RWPE1 (cell line): Measurements from ENCODE around the gene SYS1.
A peak's percentile ranks its signal among the peaks of the same experiment; 100 is the strongest.

ENCODE experiments used
- CTCF ChIA-PET: fragments of 350-600 bp; sonication (Branson Sonifier 250); formaldehyde crosslinking; extraction: SDS; loops from one replicate; lab custom pipeline; 2021; lab: Yijun Ruan, JAX
- POLR2A ChIA-PET: fragments of 400-600 bp; formaldehyde crosslinking; extraction: SDS; loops from one replicate; lab custom pipeline; 2020; ENCODE audit warnings: antibody characterized with exemption; ENCODE audit not compliant: low non-redundant PET; lab: Yijun Ruan, JAX
- DNase-seq: peaks from one replicate; pipeline ENCODE4 v3.0.0; 2012; ENCODE audit warnings: low spot score
- H3K27ac ChIP-seq: fragments of 450-650 bp; 2 replicates; pipeline ENCODE4 v1.5.1; 2017
- TF ChIP-seq, protein P1 (sequence below): fragments of 450-650 bp; conservative IDR thresholded peaks from 2 replicates; pipeline ENCODE4 v1.5.1; 2017; ENCODE audit warnings: low read depth, mild to moderate bottlenecking

Gene SYS1

DNA sequence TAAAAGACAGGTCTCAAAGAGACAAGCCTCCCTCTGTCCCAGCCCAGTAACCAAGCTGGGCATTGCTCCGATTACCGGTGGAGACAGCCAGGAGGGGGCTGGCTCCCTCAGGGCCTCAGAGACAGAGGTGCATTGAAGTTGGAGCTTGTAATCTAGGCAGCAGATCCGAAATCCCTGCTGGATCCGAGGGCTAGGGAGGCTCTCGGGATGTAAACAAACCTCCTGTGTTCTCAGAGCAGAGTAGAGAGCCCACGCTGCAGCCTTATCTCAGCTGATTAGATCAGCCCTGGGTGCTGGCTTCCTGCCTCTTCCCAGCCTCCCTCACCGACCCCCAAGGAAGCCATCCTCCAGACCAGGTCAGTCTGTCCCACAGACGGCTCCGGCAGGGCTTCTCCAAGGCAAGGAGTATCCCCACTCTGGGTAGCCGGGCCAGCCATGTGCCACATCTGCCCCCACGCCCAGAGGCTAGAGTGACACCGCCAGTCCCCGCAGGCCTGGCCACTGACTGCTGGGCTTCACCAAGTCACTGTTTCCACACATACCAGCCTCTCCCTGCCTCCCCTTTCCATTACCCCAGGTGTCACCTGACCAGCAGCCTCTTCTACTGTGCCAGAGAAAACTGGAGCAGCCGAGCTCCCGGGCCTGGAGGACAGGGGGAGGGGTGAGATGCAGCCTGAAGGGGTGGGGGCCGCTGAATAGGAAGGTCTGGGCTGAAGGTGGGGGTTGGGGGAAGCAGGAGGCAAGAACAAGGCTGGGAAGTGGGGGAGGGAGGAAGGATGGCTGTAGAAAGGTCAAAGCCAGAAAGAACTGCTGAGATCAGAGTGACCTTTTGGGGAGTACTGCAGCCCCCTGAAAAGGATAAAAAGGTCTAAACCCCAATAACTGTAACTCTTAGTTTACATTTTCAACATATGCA lies 20.8 kb upstream of the SYS1 start:
- ChIA-PET CTCF (interaction anchor here (0.6 to 1.9 kb wide), 8 partner anchors 15 to 429 kb away, joined by 3 to 7 read pairs (median 3); no protein-coding TSS in a partner anchor), POLR2A (interaction anchor here (0.5 to 2.0 kb wide), 6 partner anchors 19 to 658 kb away, joined by 3 to 10 read pairs (median 4); partner anchors contain the start of gene SYS1)
- peak overlapping the region; percentile 97 for H3K27ac ChIP-seq
- TF ChIP-seq, protein P1, sequence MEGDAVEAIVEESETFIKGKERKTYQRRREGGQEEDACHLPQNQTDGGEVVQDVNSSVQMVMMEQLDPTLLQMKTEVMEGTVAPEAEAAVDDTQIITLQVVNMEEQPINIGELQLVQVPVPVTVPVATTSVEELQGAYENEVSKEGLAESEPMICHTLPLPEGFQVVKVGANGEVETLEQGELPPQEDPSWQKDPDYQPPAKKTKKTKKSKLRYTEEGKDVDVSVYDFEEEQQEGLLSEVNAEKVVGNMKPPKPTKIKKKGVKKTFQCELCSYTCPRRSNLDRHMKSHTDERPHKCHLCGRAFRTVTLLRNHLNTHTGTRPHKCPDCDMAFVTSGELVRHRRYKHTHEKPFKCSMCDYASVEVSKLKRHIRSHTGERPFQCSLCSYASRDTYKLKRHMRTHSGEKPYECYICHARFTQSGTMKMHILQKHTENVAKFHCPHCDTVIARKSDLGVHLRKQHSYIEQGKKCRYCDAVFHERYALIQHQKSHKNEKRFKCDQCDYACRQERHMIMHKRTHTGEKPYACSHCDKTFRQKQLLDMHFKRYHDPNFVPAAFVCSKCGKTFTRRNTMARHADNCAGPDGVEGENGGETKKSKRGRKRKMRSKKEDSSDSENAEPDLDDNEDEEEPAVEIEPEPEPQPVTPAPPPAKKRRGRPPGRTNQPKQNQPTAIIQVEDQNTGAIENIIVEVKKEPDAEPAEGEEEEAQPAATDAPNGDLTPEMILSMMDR = no peak
- DNase-seq = peak; percentile 55

DNA sequence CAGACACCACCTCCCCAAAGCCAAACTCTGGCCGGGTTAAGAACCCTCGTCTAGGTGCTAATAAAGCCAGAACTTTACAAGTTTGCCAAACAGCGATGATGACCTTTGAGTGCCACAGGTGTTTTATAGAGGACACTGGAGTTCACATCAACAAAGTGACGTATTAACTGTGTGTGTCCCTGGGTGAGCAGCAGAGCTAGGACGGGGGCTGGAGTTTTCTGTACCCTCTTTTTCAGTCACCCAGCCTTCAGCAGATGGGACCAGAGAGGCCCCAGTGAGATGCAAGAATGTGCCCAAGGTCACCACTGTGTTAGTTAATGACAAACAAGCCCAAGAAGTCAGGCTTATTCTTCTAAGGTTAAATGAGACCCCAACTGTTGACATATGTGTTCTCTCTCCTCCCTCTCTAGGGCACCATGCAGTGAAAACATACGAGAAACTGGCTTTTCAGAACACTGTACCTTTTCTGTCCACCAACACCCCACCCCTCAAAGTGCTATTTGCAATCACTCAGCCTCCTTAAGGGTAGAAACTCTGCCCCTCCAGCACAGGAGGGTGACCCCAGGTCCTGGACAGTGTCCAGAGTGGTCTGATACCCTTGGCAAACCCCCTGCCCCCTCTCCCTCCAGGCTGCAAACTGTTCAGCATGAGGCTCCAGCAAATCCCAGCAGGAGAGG lies 20.0 kb upstream of the SYS1 start:
- no peak for DNase-seq
- POLR2A ChIA-PET = interaction anchor here (2.0 kb wide), 1 partner anchor 20 kb away, joined by 6 read pairs; the partner anchor contains the start of gene SYS1
- H3K27ac ChIP-seq = peak overlapping the region; percentile 97
- CTCF ChIA-PET = interaction anchor here (1.5 to 1.9 kb wide), 3 partner anchors 15 to 94 kb away, joined by 3 to 7 read pairs (median 7); no protein-coding TSS in a partner anchor
- TF ChIP-seq, protein P1 = no peak

DNA sequence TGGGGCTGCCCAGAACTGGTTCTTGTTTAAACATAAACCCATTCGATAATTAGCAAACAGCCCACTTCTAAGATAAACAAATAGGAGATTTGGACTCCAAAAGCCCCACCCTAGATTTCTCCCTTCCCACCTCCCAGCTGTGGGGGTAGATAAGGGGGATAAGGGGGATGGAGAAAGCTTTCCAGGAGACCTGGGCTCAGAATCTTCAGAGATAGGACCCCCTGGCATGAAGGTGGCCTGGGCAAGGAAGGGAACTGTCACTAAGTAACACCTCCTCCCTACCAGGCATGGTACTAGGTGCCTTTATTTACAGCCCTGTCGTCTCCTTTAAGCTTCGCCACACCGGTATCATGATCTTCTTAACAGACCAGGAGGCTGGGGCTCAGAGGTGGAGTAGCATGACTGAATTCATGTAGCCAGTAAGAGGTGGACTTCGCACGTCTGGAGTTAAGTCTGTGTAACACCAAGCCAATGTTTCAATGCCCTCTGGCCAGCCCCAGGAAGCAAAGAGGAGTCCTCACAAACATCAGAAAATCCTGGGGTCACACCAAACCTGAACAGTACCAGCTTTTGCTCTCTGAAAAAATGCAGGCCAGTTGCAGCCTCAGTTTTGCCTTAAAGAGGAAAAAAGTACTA lies 19.3 kb upstream of the SYS1 start:
- POLR2A ChIA-PET = interaction anchor here (0.8 to 1.5 kb wide), 4 partner anchors 14 to 20 kb away, joined by 4 to 11 read pairs (median 8); partner anchors contain the start of gene SYS1
- H3K27ac ChIP-seq = peak overlapping the region; percentile 97

DNA sequence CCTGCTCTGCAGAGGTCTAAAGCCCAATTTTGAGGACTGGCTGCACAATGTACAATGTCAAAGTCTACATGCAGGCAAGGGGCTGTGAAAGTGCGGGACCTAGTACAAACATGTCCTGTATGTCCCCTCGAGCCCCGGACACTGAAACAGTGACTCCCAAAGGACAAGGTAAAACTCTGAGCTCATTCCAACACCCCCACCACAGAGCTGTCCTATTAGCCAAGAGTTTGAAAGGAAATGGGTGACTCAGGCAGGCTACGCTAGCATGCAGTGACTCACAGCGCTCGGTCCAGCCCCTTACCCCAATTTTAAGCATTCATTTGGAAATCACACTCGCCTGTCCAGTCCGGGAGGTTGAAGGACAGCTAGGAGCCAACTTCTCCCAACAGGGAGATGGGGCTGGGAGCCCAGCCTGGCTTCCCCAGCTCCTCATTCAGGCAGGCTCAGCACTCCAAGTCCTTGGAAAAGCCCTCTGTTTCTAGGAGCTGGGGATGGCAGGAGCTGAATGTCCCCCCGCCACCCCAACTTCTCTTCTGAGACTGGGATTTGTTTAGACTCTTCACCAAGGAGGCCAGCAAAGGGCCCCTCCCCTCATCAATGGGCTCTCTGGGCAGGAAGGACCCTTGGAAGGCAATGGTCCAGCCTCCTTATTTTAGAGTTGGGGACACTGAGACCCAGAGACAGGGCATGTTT lies 18.6 kb upstream of the SYS1 start:
- ChIA-PET POLR2A (interaction anchor here (0.7 to 1.5 kb wide), 5 partner anchors 13 to 93 kb away, joined by 3 to 11 read pairs (median 6); partner anchors contain the start of gene SYS1), CTCF (interaction anchor here (0.5 to 1.4 kb wide), 8 partner anchors 17 to 427 kb away, joined by 3 to 7 read pairs (median 4); partner anchors contain the start of gene SYS1)
- peak; percentile 97 for DNase-seq
- TF ChIP-seq, protein P1 = no peak
- peak overlapping the region; percentile 97 for H3K27ac ChIP-seq

More for the DNA sequence above, 19.3 kb upstream of the SYS1 start:
- TF ChIP-seq, protein P1 = no peak
- DNase-seq = peak; percentile 19
- CTCF ChIA-PET = interaction anchor here (0.6 to 1.4 kb wide), 5 partner anchors 20 to 191 kb away, joined by 3 to 7 read pairs (median 4); partner anchors contain the start of gene SYS1

DNA sequence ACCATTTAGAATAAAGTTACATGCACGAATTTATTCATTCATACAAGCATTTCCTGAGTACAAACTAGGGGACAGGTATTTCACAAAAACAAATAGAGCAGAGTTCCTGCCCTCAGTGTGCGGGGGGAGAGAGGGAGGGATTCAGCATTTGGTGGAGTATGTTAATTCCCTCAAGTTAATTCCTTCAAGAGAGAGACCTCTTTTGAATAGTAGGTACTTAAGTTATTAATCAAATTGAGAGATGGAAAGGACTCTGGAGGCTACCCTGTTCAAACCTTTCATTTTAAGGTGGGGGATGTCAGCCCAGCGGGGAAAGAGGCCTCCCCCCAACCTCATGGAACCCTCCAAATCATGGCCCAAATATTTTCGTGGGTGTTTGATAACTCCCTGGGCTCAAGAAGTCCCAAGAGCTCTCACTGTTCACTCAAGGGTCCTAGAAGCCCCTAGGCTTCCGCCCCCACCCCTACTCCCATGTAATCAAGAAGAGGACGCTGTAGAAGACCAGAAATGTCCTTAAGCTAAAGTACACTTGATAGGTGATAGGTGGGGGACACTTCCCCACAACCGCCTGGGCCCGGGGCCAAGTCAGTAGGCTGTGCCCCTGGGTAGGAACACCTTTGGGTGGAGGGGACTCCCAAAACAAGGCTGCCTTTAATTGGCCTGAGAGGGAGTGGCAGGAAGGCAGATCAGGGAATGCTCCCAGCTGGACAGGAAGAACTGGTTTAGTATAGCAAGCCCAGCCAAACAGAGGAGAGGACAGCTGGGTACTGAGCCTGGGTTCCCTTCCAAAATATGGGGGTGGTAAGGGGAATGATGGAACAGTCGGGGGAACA lies 17.6 kb upstream of the SYS1 start:
- DNase-seq = peak; percentile 89
- ChIA-PET CTCF (interaction anchor here (0.5 to 1.0 kb wide), 5 partner anchors 18 to 1412 kb away, joined by 3 to 5 read pairs (median 4); no protein-coding TSS in a partner anchor), POLR2A (interaction anchor here (0.6 to 4.1 kb wide), 9 partner anchors 8 to 799 kb away, joined by 3 to 29 read pairs (median 4); partner anchors contain the start of gene SYS1)
- TF ChIP-seq, protein P1 = no peak
- H3K27ac ChIP-seq = peak overlapping the region; percentile 97
